ENCODE data around the gene FAM149A.

Gene FAM149A

GRCh38 chr4:186132577-186133242, 28.2 kb downstream of the FAM149A start:
- no peak for DNase-seq (ENCODE audit: low read depth, low spot score)
- no peak overlapping the region for H3K4me3 ChIP-seq (ENCODE audit: low read depth, low read length)
- peak; percentile 19 for TF ChIP-seq CTCF (IDR thresholded peaks at IDR 0.05; ENCODE audit: insufficient read depth, low read length, missing control alignments)
- ChIA-PET POLR2A (no interaction called here), CTCF (interaction anchor here (0.9 to 1.8 kb wide), 2 partner anchors 15 to 64 kb away, joined by 3 to 4 read pairs; partner anchors contain the start of gene TLR3)

DNA sequence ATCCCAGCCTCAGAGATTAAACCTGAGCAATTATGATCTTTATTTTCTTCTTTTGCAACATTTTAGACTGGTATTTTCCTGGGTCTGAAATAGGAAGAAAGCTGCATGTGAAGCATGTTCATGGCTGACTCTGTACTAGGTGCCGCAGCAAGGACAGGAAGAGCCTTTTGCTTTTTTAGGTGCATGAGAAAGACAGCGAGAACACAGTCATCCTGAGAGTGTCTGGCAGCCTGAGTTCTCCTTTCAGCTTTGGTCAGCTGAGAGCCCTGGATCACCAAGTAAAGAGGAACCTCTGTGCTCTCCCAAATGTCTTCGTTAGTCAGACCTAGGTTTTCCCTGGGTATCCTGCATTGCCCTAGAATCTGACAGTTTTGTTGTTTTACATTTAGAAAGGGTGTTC, 29.8 kb downstream of the FAM149A start:
- CTCF ChIA-PET: interaction anchor here (0.6 kb wide), 1 partner anchor 66 kb away, joined by 3 read pairs; no protein-coding TSS in a partner anchor
- no peak for DNase-seq (ENCODE audit: low read depth, low spot score)
- POLR2A ChIA-PET: no interaction called here
- no peak overlapping the region for H3K4me3 ChIP-seq (ENCODE audit: low read depth, low read length)
- no peak for TF ChIP-seq CTCF (IDR thresholded peaks at IDR 0.05; ENCODE audit: insufficient read depth, low read length, missing control alignments)

DNA sequence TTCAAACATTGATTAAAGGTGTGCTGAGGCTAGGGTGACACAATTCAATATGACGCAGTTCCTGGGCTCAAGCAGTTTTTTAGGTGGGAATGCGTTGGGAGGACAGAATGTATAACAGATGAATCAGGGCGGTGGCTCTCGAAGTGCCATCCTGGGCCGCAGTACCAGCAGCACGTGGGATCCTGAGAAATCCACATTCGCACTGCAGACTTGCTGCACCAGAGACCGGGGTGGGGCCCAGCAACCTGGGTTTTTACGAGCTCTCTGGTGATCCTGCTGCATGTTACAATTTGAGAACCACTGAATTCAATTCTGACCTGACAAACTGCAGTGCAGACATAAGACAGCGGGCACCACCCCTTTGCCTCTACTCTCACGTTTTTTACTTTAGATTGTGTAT, 30.4 kb downstream of the FAM149A start:
- DNase-seq (ENCODE audit: low read depth, low spot score): no peak
- no peak overlapping the region for H3K4me3 ChIP-seq (ENCODE audit: low read depth, low read length)
- TF ChIP-seq CTCF (IDR thresholded peaks at IDR 0.05; ENCODE audit: insufficient read depth, low read length, missing control alignments): no peak
- ChIA-PET CTCF (no interaction called here), POLR2A (no interaction called here)

- H3K4me3 ChIP-seq (ENCODE audit: low read depth, low read length): no peak overlapping the region
- no peak for DNase-seq (ENCODE audit: low read depth, low spot score)
Observed at GRCh38 chr4:186137196-186137794, 32.8 kb downstream of the FAM149A start.

GRCh38 chr4:186144198-186144945, 39.9 kb downstream of the FAM149A start:
- ChIA-PET POLR2A (no interaction called here), CTCF (no interaction called here)
- DNase-seq (ENCODE audit: low read depth, low spot score): no peak
- H3K4me3 ChIP-seq (ENCODE audit: low read depth, low read length): peak overlapping the region; percentile 54
- TF ChIP-seq CTCF (IDR thresholded peaks at IDR 0.05; ENCODE audit: insufficient read depth, low read length, missing control alignments): no peak

More at GRCh38 chr4:186137196-186137794, 32.8 kb downstream of the FAM149A start:
- ChIA-PET POLR2A (no interaction called here), CTCF (interaction anchor here (0.9 to 1.7 kb wide), 12 partner anchors 9 to 1391 kb away, joined by 3 to 11 read pairs (median 4); partner anchors contain the start of genes CYP4V2 and TLR3)
- peak; percentile 40 for TF ChIP-seq CTCF (IDR thresholded peaks at IDR 0.05; ENCODE audit: insufficient read depth, low read length, missing control alignments)
